Loucy (cell line): ENCODE data around the gene PPP1R13B.
A peak's percentile ranks its signal among the peaks of the same experiment; 100 is the strongest.

Source experiments
- H2AFZ ChIP-seq: fragments of 200-600 bp; sonication (generic); 2 replicates; pipeline ENCODE4 v1.6.0; 2016; ENCODE audit warnings: antibody characterized with exemption, mild to moderate bottlenecking, low read length, moderate library complexity
- H3F3A ChIP-seq: fragments of 200-600 bp; 2 replicates; pipeline ENCODE4 v1.6.0; 2016; ENCODE audit warnings: antibody characterized with exemption, low read depth, mild to moderate bottlenecking
- H3K27me3 ChIP-seq: fragments of 200-600 bp; sonication (generic); 2 replicates; pipeline ENCODE4 v1.6.1; 2014; ENCODE audit warnings: low read length, mild to moderate bottlenecking; ENCODE audit not compliant: insufficient read depth, poor library complexity, severe bottlenecking
- H3K36me3 ChIP-seq: fragments of 200-600 bp; sonication (generic); 2 replicates; pipeline ENCODE4 v1.6.1; 2016; ENCODE audit warnings: low read length; ENCODE audit not compliant: insufficient read depth
- H3K4me1 ChIP-seq: fragments of 200-600 bp; sonication (generic); 2 replicates; pipeline ENCODE4 v1.5.1; 2014; ENCODE audit warnings: low read length, mild to moderate bottlenecking; ENCODE audit not compliant: insufficient read depth, poor library complexity, severe bottlenecking
- H3K4me2 ChIP-seq: fragments of 200-600 bp; sonication (generic); 2 replicates; pipeline ENCODE4 v1.6.0; 2014; ENCODE audit warnings: antibody characterized with exemption, low read length, low read depth, mild to moderate bottlenecking; ENCODE audit not compliant: poor library complexity, severe bottlenecking
- H3K4me3 ChIP-seq: fragments of 200-600 bp; sonication (generic); 2 replicates; pipeline ENCODE4 v1.5.1; 2014; ENCODE audit warnings: low read length, mild to moderate bottlenecking, mixed read lengths; ENCODE audit not compliant: poor library complexity, severe bottlenecking
- H3K79me2 ChIP-seq: fragments of 200-600 bp; sonication (generic); 2 replicates; pipeline ENCODE4 v1.6.1; 2014; ENCODE audit warnings: low read length; ENCODE audit not compliant: insufficient read depth
- H3K9ac ChIP-seq: fragments of 200-600 bp; sonication (generic); 2 replicates; pipeline ENCODE4 v1.6.0; 2014; ENCODE audit warnings: mild to moderate bottlenecking, low read depth, low read length, moderate library complexity; ENCODE audit not compliant: poor library complexity, severe bottlenecking
- H3K9me2 ChIP-seq: fragments of 200-600 bp; sonication (generic); replicated peaks from 2 replicates; pipeline ENCODE4 v1.6.1; 2016; ENCODE audit warnings: low read depth, low read length, mixed read lengths
- H3K9me3 ChIP-seq: fragments of 200-600 bp; sonication (generic); 2 replicates; pipeline ENCODE4 v1.6.1; 2014; ENCODE audit warnings: mild to moderate bottlenecking, antibody characterized with exemption, low read length, low read depth; ENCODE audit not compliant: insufficient read depth
- H4K20me1 ChIP-seq: fragments of 200-600 bp; sonication (generic); 2 replicates; pipeline ENCODE4 v1.6.0; 2014; ENCODE audit warnings: antibody characterized with exemption, low read length, mild to moderate bottlenecking; ENCODE audit not compliant: insufficient read depth, poor library complexity, severe bottlenecking
- CTCF ChIP-seq: fragments of 200-600 bp; sonication (generic); conservative IDR thresholded peaks from 2 replicates; pipeline ENCODE4 v1.5.1; 2014; ENCODE audit warnings: mild to moderate bottlenecking, antibody characterized with exemption, low read length
- EZH2phosphoT487 ChIP-seq: fragments of 200-600 bp; IDR thresholded peaks from 2 replicates; pipeline ENCODE4 v1.6.1; 2018; ENCODE audit warnings: antibody characterized with exemption, mild to moderate bottlenecking, moderate library complexity, borderline replicate concordance

Gene PPP1R13B

GRCh38 chr14:103820382-103820781 is 27.0 kb downstream of the PPP1R13B start:
- peak overlapping the region; percentile 17 for H3K4me2 ChIP-seq
- no peak overlapping the region for H2AFZ ChIP-seq

GRCh38 chr14:103819503-103820307 is 27.7 kb downstream of the PPP1R13B start:
- Histone ChIP-seq H2AFZ (no peak overlapping the region), H3K27me3 (no peaks in the 10 kb centered on the region), H3K9me2 (no peaks in the 10 kb centered on the region), H3K4me1 (peaks cover 15% of the 10 kb centered on the region), H3F3A (no peaks in the 10 kb centered on the region), H4K20me1 (no peaks in the 10 kb centered on the region), H3K9me3 (no peaks in the 10 kb centered on the region), H3K4me3 (no peak overlapping the region), H3K4me2 (peak overlapping the region; percentile 17), H3K9ac (no peak overlapping the region), H3K79me2 (no peaks in the 10 kb centered on the region; the same call in 1 of the 2 replicates), H3K36me3 (no peaks in the 10 kb centered on the region)
- TF ChIP-seq CTCF (no peak), EZH2phosphoT487 (no peak)

More at GRCh38 chr14:103820382-103820781, 27.0 kb downstream of the PPP1R13B start:
- H3K9me2 ChIP-seq: no peaks in the 10 kb centered on the region
- H3K4me3 ChIP-seq: no peak overlapping the region
- H3F3A ChIP-seq: no peaks in the 10 kb centered on the region
- no peaks in the 10 kb centered on the region; the same call in 1 of the 2 replicates for H3K79me2 ChIP-seq
- H3K27me3 ChIP-seq: no peaks in the 10 kb centered on the region
- no peaks in the 10 kb centered on the region for H3K36me3 ChIP-seq
- H3K9ac ChIP-seq: no peak overlapping the region
- H3K9me3 ChIP-seq: no peaks in the 10 kb centered on the region
- H3K4me1 ChIP-seq: peaks cover 15% of the 10 kb centered on the region
- no peaks in the 10 kb centered on the region for H4K20me1 ChIP-seq
- TF ChIP-seq EZH2phosphoT487 (no peak), CTCF (no peak)

GRCh38 chr14:103818870-103819269 is 28.5 kb downstream of the PPP1R13B start:
- no peak overlapping the region for H3K4me2 ChIP-seq
- no peak overlapping the region for H2AFZ ChIP-seq
- H3K36me3 ChIP-seq: no peaks in the 10 kb centered on the region
- TF ChIP-seq CTCF (no peak), EZH2phosphoT487 (no peak)
- no peaks in the 10 kb centered on the region; the same call in 1 of the 2 replicates for H3K79me2 ChIP-seq
- H3K9ac ChIP-seq: no peak overlapping the region
- no peaks in the 10 kb centered on the region for H3K27me3 ChIP-seq
- H3F3A ChIP-seq: no peaks in the 10 kb centered on the region
- H3K4me3 ChIP-seq: no peak overlapping the region
- H3K9me3 ChIP-seq: no peaks in the 10 kb centered on the region
- peaks cover 15% of the 10 kb centered on the region for H3K4me1 ChIP-seq
- no peaks in the 10 kb centered on the region for H4K20me1 ChIP-seq
- H3K9me2 ChIP-seq: no peaks in the 10 kb centered on the region
